Activated T-cell treated with anti-CD3 and anti-CD28 coated beads, Interleukin-2, amount 50 U/mL, for 1 hour (primary cell): ENCODE measurements around the gene TXNRD3.
"Not testable (repeated sequence)": the region's sequence is repeated elsewhere in the genome, so short reads cannot be mapped to it uniquely, and the experiment has no call there.

Source experiments
- DNase-seq: peaks from one replicate; pipeline ENCODE4 v3.0.0-alpha.2; 2020

TXNRD3 gene

DNA sequence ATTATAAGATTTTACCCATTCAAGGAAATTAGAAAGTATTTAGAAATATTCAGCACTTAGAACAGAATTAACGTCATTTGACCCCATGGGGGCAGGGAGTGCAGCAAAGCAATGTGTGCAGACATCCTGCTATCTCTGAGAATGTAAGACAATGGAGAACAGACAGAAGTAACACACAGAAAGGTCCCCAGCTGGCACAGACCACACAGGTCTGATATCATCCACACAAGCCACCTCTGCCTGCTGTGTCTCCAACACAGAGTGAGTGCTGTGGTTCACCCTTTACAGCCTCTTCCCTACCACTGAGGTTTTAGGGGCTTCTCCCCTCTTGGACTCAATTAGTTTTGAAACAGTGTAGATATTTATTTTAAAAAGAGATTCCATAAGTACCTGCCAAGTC is 16.1 kb downstream of the TXNRD3 start:
- DNase-seq: no peak

DNA sequence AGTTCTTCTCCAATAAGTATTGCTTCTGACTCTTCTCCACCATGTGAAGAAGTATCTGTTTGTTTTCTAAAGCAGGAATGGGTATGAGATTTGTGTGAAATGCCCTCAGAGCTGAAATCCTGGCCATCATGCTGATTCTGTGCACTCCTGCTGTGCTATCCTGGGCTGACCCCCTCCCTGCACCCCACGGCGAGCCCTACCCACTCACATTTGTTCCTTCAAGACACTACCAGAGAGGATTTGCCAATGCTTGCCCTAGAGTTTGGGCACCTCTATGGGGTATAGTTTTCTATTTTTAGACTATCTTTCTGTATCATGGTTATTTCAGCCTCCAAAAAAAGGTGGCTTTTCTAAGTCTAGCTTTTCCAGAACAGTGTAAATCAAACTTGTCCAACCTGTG is 18.5 kb downstream of the TXNRD3 start:
- DNase-seq: no peak

DNA sequence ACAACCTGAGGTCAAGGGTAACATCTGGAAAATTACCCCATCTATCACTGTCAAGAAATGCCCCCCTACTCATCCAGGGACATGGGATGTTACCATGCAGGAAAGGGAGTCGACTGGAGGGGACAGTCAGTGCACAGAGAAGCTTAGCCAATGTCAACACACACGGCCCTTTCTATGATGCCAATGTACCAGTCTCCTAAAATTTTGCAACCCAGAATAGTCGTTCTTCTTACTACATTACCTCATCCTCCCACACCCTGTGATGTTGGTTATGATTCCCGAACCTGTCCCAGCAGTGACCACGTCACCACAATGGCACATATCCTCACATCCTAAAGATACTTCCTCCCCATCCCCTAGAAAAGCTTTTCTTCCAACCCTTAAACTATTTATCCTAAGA is 20.1 kb downstream of the TXNRD3 start:
- no peak for DNase-seq

DNA sequence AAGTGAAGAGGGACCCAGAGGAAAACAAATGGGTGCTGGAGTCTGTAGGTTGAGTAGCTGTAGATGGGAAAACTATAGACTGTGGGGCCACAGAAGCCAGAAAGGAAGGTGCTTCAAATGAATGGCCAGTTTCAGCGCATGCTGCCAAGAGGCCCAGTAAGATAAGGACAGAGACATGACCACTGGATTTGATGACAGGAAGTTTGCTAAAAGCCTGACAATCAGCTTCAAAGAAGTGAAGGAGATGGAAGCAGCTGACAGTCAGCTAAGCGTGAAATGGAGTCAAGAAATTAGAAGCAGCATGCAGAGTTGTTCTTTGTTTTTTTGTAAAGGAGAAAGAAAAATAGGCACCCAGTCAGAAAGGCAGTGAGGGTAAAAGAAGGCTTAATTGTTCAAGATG is 24.9 kb downstream of the TXNRD3 start:
- no peak for DNase-seq

DNA sequence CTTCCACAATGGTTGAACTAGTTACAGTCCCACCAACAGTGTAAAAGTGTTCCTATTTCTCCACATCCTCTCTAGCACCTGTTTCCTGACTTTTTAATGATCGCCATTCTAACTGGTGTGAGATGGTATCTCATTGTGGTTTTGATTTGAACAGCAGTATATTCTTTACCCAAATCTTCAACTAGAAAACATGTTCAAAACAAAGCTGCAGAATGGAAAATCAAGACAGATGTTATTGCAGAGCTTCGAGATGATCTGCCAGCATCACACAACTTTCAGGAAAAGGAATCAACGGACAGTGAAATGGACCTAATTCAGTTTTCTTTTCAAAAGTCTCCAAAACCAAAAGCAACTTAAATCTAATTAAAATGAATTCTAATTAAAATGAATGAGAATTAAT is 29.2 kb downstream of the TXNRD3 start:
- not testable (repeated sequence) for DNase-seq

DNA sequence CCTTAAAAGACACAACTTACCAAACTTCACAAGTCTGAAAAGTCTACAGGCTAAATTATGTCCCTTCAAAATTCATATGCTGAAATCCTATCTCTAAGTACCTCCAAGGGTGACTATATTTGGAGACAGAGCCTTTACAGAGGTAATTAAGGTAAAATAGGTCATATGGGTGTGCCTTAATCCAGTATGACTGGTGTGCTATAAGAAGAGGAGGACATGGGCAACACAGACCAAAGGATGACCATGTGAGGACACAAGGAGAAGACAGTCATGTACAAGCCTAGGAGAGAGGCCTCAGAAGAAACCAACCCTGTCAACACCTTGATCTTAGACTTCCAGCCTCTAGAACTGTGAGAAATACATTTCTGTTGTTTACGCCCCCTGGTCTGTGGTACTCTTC is 32.2 kb downstream of the TXNRD3 start:
- DNase-seq: no peak

DNA sequence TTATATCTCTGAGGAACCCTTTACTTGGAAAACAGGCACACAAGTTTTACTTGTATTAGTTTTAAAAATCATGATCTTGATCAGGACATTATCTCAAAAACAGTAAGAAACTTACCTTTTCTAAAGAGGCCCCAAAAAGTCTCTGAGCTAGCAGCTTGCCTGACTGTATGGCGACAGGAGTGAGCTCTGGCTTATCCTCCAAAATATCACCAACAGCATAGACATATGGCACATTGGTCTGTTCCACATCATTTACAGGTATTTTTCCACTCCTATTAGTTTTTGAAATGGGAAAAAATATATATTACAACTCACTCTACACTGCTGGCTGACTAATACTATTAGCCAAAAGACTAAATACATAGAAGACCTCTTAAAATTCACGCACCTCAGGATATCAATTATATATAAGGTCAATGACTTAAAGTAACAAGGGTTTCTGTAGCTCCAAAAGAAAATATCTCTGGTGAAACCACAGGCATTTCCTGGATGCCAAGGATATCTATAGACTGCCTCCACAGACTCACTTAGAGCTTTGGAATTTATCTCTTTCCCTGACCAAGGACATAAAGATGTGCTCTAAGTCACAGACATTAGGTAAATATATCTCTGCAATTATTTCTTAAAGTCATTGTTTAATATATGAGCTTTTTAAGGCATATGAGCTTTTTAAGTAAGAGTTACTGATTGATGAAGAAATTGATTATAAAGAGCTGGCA is 33.1 kb downstream of the TXNRD3 start:
- no peak for DNase-seq

DNA sequence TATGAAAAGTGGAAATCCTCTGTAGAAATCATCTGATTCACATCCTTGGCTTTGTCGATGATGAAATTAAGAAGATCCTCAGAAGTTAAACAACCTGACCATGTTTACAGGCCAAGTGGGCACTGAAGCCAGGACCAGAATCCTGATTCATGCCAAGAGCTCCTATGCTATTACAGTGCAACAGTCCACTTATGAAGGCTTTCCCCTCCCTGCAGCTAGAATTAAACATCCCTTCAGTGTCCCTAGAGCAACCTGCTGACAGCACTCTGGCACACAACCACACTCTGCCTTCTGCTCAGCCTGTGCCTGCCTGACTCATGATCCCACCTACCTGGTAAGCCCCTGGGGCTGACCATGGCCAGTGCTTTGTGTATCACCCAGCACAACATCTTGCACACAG is 33.8 kb downstream of the TXNRD3 start:
- no peak for DNase-seq

DNA sequence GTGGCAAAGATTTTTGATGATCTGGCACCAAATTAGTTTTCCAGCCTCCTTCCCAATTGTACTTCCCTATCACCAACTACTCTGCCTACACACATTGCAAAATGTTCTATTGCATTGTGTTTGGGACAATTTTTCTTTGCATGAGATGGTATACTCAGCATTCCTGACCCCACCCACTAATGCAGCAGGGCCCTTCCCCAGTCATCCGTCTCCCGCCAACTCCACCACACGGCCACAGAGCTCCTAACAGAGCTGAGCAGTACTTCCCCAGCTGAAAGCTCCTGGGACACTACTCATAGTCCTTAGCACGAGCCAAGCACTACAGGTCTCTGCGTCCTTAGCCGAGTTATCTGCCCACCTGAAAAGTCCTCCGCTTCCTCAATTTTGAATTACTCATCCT is 34.2 kb downstream of the TXNRD3 start:
- no peak for DNase-seq

DNA sequence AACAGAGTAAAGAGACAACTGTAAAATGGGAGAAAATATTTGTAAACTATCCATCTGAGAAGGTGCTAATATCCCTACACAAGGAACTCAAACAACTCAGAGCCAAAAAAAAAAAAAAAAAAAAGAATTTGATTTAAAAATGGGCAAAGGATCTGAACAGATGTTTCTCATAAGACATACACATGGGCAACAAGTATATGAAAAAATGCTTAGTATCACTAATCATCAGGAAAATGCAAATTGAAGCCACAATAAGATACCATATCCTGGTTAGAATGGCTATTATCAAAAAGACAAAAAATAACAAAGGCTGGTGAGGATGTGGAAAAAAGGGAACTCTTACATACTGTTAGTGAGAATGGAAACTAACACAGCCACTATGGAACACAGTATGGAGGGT is 36.2 kb downstream of the TXNRD3 start:
- no peak for DNase-seq

DNA sequence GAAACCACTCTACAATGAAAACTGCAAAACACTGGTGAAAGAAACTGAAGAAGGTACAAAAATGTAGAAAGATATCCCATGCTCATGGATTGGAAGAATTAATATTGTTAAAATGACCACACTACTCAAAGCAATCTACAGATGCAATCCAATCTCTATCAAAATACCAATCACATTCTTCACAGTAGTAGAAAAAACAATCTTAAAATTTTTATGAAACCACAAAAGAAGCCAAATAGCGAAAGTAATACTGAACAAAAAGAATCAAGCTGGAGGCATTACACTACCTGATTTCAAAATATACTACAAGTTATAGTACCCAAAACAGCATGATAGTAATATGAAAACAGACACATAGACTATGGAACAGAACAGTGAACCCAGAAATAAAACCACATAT is 36.9 kb downstream of the TXNRD3 start:
- DNase-seq: no peak

DNA sequence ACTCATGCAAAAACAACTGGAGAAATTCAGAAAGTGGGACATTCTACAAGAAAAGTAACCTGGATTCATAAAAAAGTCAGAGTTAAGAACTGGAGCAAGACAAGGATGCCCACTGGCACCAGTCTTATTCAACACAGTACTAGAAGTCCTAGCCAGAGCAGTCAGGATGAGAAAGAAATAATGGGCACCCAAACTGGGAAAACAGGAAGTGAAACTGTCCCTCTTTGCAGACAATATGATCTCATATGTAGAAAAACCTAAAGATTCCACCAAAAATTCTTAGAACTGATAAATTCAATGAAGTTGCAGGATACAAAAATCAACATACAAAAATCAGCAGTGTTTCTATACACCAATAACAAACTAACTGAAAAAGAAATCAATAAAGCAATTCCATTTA is 37.4 kb downstream of the TXNRD3 start:
- no peak for DNase-seq

DNA sequence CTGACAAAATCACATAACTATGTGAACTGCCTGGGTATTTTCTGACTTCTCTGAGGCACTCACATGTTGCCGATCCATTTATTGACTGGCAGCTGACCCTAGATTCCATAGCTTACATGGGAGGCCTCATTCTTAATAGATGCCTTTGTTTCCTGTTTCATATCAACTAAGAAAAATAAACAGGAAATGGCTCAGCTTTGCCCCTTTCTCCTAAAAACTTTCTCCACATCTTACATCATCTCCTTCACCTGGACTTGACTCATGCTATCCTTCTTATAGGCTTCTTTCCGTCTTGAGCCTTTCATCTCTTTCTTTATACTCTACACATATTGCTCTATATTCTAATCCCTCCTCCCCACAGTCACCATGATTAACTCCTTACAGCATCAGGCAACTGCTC is 38.0 kb downstream of the TXNRD3 start:
- no peak for DNase-seq

DNA sequence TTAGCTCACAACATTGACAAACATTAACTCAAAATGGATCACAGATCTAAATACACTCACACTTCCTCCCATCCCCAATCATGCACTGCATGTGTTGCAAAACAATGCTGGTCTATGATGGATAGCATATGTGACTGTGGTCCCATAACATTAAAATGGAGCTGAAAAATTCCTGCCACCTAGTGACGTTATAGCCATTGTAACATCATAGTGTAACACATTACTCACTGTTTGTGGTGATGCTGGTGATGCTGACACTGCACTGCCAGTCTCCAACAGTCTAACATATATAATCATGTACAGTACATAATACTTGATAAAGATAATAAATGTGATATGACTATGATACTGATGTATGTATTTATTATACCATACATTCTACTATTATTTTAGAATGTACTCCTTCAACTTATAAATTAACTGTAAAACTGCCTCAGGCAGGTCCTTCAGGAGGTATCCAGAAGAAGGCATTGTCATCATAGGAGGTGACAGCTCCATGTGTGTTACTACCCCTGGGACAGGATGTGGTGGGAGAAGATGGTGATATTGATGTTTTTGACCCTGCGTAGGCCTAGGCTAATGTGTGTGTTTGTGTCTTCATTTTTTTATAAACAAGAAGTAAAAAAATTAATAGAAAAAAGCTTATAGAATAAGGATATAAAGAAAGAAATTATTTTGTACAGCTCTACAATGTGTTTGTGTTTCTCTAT is 41.3 kb downstream of the TXNRD3 start:
- DNase-seq: no peak

DNA sequence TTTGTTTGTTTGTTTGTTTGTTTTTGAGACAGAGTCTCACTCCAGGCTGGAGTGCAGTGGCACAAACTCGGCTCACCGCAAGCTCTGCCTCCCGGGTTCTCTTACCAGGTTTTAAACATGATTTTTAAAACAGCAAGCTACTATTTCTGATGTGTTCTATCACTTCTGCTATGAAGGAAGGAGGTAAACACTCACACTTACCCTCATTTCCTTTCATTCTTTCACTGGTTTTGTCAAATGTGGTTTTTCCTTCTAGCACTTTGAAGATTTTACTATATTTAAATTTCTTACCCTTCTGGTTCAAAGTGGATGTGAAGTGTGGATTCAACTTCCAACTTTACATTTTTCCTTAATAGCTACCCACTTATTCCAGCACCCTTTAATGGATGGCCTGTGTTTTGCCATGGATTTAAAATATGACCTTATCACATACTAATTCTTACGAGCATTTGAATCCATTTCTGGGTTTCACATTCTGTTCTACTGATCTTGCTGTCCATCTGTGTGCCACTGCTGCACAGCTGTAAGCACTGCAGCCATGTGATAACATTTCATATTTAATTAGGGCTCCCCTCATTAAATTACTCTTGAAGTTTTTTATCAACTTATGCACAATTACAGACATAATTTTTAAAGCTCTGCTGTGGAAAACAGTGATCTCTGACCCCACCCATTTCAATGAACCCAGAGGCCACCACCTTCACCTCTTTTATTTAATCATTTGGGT is 42.3 kb downstream of the TXNRD3 start:
- DNase-seq: no peak

DNA sequence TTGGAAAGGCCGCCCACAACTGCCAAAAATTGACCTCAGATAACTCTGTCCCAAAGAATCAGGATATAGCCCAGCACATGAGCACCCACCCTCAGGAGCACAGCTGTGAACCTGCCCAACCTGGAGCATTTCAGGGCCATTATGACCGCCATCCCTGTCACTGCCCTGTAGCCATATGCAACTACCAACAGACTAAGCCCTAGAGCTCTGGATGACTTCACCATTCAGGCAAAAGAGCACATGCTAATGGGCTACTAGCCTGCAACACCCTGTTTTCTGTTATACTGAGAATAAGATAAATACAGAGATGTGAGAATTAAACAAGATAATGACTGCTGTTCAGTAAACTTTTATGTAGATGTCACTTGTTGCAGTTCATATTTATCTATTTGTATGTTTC is 45.0 kb downstream of the TXNRD3 start:
- no peak for DNase-seq

DNA sequence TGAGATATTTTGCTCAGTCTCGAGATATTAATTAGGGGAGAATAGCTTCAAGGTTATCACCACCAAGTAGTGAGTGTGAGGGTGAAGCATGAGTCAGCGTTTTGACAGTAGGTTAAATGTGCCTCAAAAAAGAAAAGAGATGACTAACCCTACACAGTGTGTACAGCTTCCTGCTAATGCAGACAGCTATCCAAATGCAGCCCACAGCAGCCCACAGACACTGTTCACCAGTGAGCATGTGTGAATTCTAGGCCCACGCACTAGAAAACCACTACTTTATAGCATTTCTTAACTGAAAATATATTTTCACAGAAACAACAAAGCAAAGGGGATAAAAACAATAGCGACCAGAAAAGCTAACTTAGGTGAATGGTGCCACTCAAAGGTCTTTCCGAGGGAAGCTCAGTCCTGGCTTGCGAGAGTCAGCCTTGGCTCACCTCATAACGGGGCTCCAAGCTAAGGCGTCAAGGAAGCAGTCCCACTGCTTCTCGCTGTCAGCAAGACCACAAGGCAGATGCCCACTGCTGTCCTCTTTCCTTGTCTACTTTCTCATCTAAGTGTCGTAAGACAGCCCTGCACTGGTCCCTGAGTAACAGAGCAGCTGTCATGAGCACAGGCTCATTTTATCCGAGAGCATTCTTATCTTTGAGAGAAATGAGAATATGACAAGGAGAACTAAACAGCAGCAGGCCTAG is 47.6 kb downstream of the TXNRD3 start:
- DNase-seq: no peak

DNA sequence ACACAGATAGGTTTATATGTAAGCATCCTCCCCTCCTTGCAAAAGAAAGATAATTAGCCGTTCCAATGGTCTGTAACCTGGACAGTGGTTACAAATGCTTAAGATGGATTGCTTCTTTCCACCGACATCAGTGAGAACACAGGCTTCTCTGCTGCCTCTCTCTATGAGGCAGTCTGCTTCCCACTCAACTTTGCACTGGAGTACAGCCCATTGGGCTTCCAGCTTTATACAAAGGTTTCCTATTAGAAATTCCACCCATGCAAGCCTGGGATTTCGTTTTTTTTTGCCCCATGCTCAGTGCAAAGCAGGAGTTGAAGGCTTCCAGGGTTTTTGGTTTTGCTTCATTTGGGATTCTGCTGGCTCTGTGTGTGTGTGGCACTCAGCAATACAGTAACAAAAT is 48.9 kb downstream of the TXNRD3 start:
- no peak for DNase-seq

DNA sequence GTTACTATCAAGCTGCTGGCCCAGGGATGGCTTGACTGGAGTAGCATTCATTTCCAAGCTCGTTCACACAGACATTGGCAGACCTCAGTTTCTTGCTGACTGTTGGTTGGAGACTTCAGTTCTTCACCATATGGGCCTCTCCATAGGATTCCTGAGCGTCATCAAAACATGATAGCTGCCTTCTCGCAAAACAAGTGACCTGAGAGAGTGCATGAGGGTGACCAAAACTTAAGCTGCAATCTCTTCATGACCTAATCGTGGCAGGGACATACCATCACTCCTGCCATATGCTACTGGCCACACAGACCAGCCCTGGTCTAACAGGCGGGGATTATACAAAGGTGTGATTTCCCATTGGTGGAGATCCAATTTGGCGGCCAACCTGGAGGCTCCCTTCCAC is 50.2 kb downstream of the TXNRD3 start:
- DNase-seq: no peak

DNA sequence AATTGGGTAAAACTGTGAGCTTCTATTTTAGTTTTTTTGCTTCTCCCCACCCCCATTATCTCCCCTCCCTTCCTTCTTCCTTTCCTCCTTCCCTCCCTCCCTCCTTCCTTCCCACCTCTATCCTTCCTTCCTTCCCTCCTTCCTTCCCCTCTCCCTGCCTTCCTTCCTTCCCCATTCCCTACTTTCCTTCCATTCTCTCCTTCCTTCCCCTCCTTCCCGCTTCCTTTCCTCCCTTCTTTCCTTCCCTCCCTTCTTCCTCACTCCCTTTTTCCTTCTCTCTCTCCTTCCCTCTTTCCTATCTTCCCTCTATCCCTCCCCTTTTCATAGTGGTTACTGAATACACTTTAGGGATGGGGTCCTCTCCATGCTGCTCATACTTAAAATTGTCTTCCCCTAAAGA is 55.8 kb downstream of the TXNRD3 start:
- DNase-seq: no peak

DNA sequence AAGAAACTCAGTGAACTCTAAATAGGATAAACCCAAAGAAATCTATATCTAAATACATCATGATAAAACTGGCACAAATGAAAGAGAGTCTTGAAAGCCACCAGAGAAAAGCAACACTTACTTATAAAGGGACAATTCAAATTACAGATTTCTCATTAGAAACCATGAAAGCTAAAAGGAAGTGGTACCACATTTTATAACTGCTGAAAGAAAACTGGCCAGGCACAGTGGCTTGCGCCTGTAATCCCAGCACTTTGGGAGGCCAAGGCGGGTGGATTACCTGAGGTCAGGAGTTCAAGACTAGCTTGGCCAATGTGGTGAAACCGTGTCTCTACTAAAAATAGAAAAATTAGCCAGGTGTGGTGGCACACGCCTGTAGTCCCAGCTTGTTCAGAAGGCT is 59.4 kb downstream of the TXNRD3 start:
- not testable (repeated sequence) for DNase-seq

DNA sequence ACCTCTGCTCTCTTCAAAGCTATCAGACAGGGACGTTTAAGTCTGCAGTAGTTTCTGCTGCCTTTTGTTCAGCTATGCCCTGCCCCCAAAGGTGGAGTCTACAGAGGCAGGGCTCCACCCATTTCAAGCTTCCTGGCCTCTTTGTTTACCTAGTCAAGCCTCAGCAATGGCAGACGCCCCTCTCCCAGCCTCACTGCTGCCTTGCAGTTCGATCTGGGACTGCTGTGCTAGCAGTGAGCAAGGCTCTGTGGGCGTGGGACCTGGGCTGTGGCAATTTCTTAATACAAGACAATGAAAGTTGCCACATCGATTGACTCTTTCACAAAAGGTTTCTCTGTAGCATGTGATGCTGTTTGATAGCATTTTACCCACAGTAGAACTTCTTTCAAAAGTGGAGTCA is 63.4 kb downstream of the TXNRD3 start:
- DNase-seq: not testable (repeated sequence)

DNA sequence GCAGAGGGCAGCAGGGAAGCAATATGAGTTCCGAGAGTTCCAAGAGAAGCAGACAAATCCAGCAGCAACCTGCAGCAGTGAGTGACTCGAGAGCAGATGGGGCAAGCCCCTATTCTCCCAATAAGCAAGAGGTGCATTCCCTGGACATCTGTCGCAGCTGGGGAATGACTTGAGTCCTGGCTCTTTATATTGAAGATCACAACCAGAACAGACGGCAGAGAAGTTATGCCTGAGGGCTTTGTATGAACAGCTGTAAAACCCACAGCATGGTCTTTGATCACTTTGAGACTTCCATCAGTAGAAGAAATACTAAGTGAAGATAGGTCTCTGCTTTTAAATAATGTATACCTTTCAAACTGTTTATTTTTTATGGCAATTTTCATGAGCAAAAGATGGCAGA is 72.6 kb downstream of the TXNRD3 start:
- no peak for DNase-seq

DNA sequence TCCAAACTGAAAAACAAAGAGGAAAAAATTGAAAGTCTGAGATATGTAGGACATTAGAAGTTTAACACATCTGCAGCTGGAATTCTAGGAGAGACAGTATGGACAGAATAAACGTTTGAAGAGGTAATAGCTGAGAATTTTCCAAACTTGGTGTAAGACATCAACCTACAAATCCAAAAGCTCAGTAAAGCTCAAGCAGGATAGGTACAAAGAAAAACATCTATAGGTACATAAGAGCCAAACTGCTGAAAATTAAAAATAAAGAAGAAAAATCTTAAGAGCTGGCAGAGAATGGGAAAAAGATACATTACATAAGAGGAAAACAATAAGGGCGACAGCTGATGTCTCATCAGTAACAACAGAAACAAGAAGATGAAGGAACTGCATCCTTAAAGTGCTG is 73.4 kb downstream of the TXNRD3 start:
- no peak for DNase-seq
